K562 (cell line): ENCODE results near the gene CCDC194. TPM values are rescaled to one million over a fixed set of nuclear protein-coding genes. Genes with fewer than 3 reads are reported as not detected.

Experiments
- ARNT ChIP-seq, 2 experiments: fragments of 450-650 bp; IDR thresholded peaks; 2 replicates each; pipeline ENCODE4 v1.6.1; 2016; ENCODE audit warnings: mild to moderate bottlenecking in 1 of 2
- BACH1 ChIP-seq: fragments of 200-800 bp; sonication (Bioruptor generic); IDR thresholded peaks from 2 replicates; pipeline ENCODE4 v1.6.1; 2016; ENCODE audit warnings: missing genetic modification characterization, missing compliant biosample characterization
- CBX5 ChIP-seq: IDR thresholded peaks from 2 replicates; pipeline ENCODE4 v1.6.1; 2014; ENCODE audit warnings: low read depth, borderline replicate concordance
- GATAD2B ChIP-seq: fragments of 450-650 bp; IDR thresholded peaks from 2 replicates; pipeline ENCODE4 v1.6.1; 2017; ENCODE audit warnings: mild to moderate bottlenecking, borderline replicate concordance
- L3MBTL2 ChIP-seq: fragments of 450-650 bp; IDR thresholded peaks from 2 replicates; pipeline ENCODE4 v1.6.1; 2016; ENCODE audit warnings: mild to moderate bottlenecking, moderate library complexity
- MTF1 ChIP-seq: fragments of 250-450 bp; sonication (Bioruptor Pico); IDR thresholded peaks from 2 replicates; pipeline ENCODE4 v1.9.0; 2021; ENCODE audit warnings: moderate library complexity, mild to moderate bottlenecking, inconsistent platforms, borderline replicate concordance
- NFIC ChIP-seq: fragments of 450-650 bp; IDR thresholded peaks from 2 replicates; pipeline ENCODE4 v1.6.1; 2017; ENCODE audit warnings: mild to moderate bottlenecking, inconsistent platforms
- RFX7 ChIP-seq: fragments of 250-450 bp; sonication (Bioruptor Pico); IDR thresholded peaks from 2 replicates; pipeline ENCODE4 v1.5.1; 2021; ENCODE audit warnings: mild to moderate bottlenecking
- polyA plus RNA-seq, 8 experiments: library from polyadenylated mRNA; depleted of rRNA in 4 of 8; stranded (reverse) in 5 of 8; unstranded in 3 of 8; fragments of >200 nt; fragmentation: Nextera tagmentation in 2 of 8; fragmentation: Illumina TruSeq in 1 of 8; extraction: Ambion mirVana in 2 of 8; extraction: Trizol in 1 of 8; gene quantifications; 2 replicates each; pipeline versions ENCODE4 v1.2.1 to v1.2.3, GENCODE V29; 2011 to 2014; ENCODE audit warnings: inconsistent platforms in 1 of 8, missing spikeins in 1 of 8
- total RNA-seq, 7 experiments: library from RNA; depleted of rRNA in 6 of 7; stranded (reverse); fragments of >200 nt in 6 of 7; fragmentation: Illumina TruSeq in 2 of 7; extraction: Trizol in 2 of 7; gene quantifications; 2 replicates each; pipeline versions ENCODE4 v1.2.1 to v1.2.3, GENCODE V29; 2011 to 2021; ENCODE audit warnings: low replicate concordance in 1 of 7
- TF ChIP-seq, protein P1 (sequence below): fragments of 450-650 bp; IDR thresholded peaks from 2 replicates; pipeline ENCODE4 v1.6.1; 2016; ENCODE audit warnings: mild to moderate bottlenecking, moderate library complexity
- TF ChIP-seq, protein P2 (sequence below): fragments of 200-400 bp; formaldehyde crosslinking; IDR thresholded peaks from 2 replicates; pipeline ENCODE4 v1.6.1; 2017; ENCODE audit warnings: mild to moderate bottlenecking, low read depth, low read length, moderate library complexity
- TF ChIP-seq, protein P3 (sequence below): fragments of 450-650 bp; formaldehyde crosslinking; conservative IDR thresholded peaks from 2 replicates; pipeline ENCODE4 v1.4.0; 2022; ENCODE audit warnings: mild to moderate bottlenecking, missing genetic modification characterization
- TF ChIP-seq, protein P4 (sequence below): fragments of 450-650 bp; IDR thresholded peaks from 2 replicates; pipeline ENCODE4 v1.6.1; 2016; ENCODE audit warnings: missing biosample characterization, missing genetic modification characterization

CCDC194 gene
- total and polyA plus RNA-seq, 9 of the 15 experiments (the other 6 are each of a cell fraction or from before 2014, with no cell fraction given): 0.13 to 1.3 (median 0.39) TPM; not detected in 3

DNA sequence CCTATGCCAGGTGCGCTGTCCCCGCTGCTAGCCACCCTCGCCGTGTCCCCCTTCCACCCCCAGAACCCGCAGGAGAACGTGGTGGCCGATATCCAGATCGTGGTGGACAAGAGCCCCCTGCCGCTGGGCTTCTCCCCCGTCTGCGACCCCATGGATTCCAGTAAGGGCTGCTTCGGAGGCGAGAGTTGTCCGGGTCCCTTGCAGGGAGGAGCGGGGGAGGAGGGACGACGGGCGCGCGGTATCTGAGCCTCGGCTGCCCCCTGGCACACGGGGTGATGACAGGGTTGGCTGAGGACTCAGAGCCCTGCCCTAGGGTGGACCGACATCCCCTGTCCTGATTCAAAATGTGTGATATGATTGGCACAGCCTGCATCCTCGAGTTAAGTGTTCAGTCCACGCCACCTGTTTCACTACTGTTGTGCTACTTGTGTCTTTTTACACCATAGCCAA is 26.5 kb upstream of the CCDC194 start (continued):
- TF ChIP-seq, protein P1, sequence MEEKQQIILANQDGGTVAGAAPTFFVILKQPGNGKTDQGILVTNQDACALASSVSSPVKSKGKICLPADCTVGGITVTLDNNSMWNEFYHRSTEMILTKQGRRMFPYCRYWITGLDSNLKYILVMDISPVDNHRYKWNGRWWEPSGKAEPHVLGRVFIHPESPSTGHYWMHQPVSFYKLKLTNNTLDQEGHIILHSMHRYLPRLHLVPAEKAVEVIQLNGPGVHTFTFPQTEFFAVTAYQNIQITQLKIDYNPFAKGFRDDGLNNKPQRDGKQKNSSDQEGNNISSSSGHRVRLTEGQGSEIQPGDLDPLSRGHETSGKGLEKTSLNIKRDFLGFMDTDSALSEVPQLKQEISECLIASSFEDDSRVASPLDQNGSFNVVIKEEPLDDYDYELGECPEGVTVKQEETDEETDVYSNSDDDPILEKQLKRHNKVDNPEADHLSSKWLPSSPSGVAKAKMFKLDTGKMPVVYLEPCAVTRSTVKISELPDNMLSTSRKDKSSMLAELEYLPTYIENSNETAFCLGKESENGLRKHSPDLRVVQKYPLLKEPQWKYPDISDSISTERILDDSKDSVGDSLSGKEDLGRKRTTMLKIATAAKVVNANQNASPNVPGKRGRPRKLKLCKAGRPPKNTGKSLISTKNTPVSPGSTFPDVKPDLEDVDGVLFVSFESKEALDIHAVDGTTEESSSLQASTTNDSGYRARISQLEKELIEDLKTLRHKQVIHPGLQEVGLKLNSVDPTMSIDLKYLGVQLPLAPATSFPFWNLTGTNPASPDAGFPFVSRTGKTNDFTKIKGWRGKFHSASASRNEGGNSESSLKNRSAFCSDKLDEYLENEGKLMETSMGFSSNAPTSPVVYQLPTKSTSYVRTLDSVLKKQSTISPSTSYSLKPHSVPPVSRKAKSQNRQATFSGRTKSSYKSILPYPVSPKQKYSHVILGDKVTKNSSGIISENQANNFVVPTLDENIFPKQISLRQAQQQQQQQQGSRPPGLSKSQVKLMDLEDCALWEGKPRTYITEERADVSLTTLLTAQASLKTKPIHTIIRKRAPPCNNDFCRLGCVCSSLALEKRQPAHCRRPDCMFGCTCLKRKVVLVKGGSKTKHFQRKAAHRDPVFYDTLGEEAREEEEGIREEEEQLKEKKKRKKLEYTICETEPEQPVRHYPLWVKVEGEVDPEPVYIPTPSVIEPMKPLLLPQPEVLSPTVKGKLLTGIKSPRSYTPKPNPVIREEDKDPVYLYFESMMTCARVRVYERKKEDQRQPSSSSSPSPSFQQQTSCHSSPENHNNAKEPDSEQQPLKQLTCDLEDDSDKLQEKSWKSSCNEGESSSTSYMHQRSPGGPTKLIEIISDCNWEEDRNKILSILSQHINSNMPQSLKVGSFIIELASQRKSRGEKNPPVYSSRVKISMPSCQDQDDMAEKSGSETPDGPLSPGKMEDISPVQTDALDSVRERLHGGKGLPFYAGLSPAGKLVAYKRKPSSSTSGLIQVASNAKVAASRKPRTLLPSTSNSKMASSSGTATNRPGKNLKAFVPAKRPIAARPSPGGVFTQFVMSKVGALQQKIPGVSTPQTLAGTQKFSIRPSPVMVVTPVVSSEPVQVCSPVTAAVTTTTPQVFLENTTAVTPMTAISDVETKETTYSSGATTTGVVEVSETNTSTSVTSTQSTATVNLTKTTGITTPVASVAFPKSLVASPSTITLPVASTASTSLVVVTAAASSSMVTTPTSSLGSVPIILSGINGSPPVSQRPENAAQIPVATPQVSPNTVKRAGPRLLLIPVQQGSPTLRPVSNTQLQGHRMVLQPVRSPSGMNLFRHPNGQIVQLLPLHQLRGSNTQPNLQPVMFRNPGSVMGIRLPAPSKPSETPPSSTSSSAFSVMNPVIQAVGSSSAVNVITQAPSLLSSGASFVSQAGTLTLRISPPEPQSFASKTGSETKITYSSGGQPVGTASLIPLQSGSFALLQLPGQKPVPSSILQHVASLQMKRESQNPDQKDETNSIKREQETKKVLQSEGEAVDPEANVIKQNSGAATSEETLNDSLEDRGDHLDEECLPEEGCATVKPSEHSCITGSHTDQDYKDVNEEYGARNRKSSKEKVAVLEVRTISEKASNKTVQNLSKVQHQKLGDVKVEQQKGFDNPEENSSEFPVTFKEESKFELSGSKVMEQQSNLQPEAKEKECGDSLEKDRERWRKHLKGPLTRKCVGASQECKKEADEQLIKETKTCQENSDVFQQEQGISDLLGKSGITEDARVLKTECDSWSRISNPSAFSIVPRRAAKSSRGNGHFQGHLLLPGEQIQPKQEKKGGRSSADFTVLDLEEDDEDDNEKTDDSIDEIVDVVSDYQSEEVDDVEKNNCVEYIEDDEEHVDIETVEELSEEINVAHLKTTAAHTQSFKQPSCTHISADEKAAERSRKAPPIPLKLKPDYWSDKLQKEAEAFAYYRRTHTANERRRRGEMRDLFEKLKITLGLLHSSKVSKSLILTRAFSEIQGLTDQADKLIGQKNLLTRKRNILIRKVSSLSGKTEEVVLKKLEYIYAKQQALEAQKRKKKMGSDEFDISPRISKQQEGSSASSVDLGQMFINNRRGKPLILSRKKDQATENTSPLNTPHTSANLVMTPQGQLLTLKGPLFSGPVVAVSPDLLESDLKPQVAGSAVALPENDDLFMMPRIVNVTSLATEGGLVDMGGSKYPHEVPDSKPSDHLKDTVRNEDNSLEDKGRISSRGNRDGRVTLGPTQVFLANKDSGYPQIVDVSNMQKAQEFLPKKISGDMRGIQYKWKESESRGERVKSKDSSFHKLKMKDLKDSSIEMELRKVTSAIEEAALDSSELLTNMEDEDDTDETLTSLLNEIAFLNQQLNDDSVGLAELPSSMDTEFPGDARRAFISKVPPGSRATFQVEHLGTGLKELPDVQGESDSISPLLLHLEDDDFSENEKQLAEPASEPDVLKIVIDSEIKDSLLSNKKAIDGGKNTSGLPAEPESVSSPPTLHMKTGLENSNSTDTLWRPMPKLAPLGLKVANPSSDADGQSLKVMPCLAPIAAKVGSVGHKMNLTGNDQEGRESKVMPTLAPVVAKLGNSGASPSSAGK: peak; percentile 54
- TF ChIP-seq BACH1 (no peak), L3MBTL2 (peak; percentile 32; the same call in 1 of the 2 replicates), MTF1 (CRISPR knock-in tag) (no peak), ARNT (IDR thresholded peaks at IDR 0.05) (no peak), GATAD2B (no peak), CBX5 (no peak), RFX7 (no peak), NFIC (no peak)
- TF ChIP-seq, protein P2, sequence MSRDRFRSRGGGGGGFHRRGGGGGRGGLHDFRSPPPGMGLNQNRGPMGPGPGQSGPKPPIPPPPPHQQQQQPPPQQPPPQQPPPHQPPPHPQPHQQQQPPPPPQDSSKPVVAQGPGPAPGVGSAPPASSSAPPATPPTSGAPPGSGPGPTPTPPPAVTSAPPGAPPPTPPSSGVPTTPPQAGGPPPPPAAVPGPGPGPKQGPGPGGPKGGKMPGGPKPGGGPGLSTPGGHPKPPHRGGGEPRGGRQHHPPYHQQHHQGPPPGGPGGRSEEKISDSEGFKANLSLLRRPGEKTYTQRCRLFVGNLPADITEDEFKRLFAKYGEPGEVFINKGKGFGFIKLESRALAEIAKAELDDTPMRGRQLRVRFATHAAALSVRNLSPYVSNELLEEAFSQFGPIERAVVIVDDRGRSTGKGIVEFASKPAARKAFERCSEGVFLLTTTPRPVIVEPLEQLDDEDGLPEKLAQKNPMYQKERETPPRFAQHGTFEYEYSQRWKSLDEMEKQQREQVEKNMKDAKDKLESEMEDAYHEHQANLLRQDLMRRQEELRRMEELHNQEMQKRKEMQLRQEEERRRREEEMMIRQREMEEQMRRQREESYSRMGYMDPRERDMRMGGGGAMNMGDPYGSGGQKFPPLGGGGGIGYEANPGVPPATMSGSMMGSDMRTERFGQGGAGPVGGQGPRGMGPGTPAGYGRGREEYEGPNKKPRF: no peak
- TF ChIP-seq, protein P3, sequence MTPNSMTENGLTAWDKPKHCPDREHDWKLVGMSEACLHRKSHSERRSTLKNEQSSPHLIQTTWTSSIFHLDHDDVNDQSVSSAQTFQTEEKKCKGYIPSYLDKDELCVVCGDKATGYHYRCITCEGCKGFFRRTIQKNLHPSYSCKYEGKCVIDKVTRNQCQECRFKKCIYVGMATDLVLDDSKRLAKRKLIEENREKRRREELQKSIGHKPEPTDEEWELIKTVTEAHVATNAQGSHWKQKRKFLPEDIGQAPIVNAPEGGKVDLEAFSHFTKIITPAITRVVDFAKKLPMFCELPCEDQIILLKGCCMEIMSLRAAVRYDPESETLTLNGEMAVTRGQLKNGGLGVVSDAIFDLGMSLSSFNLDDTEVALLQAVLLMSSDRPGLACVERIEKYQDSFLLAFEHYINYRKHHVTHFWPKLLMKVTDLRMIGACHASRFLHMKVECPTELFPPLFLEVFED (CRISPR knock-in tag): no peak
- TF ChIP-seq, protein P4, sequence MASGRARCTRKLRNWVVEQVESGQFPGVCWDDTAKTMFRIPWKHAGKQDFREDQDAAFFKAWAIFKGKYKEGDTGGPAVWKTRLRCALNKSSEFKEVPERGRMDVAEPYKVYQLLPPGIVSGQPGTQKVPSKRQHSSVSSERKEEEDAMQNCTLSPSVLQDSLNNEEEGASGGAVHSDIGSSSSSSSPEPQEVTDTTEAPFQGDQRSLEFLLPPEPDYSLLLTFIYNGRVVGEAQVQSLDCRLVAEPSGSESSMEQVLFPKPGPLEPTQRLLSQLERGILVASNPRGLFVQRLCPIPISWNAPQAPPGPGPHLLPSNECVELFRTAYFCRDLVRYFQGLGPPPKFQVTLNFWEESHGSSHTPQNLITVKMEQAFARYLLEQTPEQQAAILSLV (tag): no peak
